GM10847 (cell line): Measurements from ENCODE around the gene PROSER3.

Source experiments
- POLR2A ChIP-seq: IDR thresholded peaks from 2 replicates; pipeline ENCODE4 v1.6.1; 2011; ENCODE audit not compliant: insufficient read length; ENCODE audit errors: extremely low read depth

The PROSER3 gene

GRCh38 chr19:35755131-35755549 lies 2.8 kb upstream of the PROSER3 start:
- no peak for TF ChIP-seq POLR2A

GRCh38 chr19:35755550-35756376 lies 2.2 kb upstream of the PROSER3 start:
- no peak for TF ChIP-seq POLR2A

DNA sequence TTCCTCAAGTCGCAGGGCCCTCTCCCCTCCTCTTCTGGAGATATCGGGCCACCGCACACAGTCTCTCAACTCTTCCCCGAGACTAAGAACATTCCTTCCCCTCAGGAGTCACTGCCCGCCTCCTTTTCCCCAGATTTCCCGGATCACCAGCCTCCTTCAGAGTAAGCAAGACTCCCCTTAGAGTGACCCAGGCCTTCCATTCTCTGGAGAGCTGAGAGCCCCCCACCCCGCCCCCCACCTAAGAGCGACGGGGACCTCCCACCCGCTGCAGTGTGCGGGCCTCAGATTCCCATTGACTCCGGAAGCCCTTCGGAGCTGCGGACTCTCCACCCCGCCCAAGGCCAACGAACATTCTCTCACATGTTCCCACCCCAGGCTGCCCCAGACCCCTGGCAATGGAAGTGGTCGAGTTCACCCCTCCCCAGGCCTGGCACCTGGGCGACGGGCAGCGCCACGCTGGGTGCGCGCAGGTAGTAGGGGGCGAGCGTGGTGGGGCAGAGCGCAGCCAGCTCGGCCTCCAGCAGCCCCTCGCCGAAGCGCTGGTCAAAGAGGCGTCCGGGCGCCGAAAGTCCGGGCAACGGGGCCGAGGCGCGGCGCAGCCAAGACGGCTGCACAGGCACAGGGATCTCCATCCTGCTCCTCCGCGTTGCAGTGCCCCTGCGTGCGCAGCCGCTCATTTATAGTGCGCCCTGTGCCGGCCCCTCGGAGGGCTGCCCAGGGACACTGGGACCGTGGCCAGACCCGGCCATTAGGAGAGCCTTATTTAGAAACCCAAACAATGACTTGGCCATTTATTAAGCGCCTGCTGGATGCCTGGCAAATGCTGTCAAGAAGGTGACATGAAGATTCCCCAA lies 1.4 kb upstream of the PROSER3 start, which contains the start of gene HSPB6:
Gene HSPB6, minus strand, starts transcription at position 653 of the 854 bp plus-strand sequence. Its CDS starts 21 bp downstream, at position 632.
- no peak for TF ChIP-seq POLR2A

DNA sequence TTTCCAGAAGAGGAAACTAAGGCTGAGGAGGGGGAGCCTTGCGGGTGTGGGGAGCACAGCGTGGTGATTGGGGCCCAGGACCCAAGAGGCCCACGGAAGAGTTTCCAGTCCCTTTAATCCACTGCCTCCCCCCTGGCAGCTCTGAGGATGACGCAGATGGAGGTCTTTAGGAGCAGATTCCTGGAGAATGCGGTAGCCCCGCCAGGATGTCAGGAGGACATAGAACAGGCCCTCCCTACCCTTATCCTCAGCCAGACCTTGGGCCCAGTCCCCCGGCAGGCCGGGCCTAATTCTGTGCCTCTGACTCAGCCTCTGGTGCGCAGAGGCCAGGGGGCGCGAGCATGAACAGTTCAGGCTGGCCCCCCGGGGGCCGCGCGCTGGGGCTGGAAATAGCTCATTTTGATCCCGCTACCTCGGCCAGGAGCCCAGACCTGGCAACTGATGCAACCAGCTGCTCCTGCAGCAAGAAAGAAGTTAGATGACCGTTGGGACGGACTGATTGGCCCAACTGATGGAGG lies 686 bp upstream of the PROSER3 start:
- no peak for TF ChIP-seq POLR2A

DNA sequence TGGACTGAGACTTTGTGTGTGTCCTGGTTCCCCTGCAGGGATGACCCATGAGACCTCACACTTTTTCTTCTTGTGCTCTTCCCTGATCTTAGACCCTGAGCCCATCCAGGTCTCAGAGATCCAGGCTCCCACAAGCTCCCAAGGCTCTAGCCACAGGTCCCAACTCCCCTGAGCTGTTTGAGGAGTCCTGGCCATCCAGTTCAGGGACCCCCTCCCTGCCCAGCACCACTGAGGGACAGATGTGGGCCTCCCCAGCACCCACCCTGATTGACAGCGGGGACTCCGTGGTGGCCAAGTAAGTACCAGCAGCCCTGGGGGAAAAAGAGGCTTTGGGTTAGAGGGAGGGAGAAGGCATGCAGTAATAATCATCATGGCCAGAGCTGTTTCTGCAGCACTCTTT lies 1.7 kb downstream of the PROSER3 start:
- no peak for TF ChIP-seq POLR2A

GRCh38 chr19:35760711-35761349 lies 2.9 kb downstream of the PROSER3 start:
- TF ChIP-seq POLR2A: no peak

GRCh38 chr19:35764432-35765315 lies 6.7 kb downstream of the PROSER3 start:
- TF ChIP-seq POLR2A: no peak

DNA sequence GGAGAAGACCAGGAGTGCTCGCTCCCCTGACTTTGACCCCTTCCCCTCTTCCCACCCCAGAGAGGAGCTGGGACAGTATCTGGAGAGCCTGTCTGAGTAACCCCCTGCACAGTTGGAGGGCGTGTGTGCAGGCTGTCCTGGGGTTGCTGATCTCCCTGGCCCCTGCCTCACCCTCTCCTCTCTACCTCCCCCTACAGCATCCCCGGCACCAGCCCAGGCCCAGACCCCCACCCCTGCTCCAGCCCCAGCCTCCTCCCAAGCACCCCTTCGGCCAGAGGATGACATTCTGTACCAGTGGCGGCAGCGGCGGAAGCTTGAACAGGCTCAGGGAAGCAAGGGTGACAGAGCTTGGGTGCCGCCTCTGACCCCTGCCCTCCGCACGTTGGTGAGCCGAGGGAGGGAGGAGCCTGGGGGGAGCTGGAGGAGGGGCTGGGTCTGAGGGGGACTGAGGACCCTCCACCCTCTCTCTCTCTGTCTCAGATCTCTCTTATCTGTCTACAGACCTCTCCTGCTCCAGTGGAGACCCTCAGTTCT lies 8.7 kb downstream of the PROSER3 start:
- TF ChIP-seq POLR2A: no peak

DNA sequence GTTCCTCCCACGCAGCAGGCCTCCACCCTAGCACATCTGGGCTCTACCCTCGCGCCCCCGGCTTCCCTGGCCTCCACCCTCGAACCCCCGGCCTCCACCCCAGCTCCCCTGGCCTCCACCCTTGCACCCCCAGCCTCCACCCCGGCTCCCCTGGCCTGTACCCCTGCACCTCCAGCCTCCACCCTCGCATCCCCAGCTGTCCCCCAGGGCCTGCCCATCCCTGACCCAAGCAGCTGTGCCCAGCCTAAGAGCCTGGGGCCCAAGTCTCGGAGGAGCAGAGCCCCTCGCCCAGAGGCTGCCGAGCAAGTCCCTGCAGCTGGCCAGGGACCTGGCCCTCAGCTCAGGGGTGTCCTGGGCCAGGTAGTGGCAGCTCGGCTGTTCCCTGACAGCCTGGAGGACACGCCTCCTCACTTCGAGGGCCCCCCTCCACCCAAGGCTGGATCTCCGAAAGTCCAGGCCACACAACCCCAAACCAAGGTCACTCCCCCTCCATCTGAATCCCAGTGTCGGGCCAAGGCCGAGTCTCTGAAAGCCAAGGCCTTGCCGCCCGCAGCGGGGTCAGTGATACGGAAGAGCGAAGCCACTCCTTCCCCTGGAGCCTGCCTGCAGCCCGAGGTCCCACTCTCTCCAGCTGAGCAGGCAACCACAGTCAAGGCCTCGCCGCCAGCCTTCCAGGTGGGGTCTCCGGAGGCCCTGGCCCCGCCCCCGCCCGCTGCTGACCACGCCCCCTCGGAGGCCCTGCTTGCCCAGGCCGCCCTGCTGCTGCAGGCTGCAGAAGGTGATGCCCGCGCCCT lies 9.5 kb downstream of the PROSER3 start:
- TF ChIP-seq POLR2A: no peak

- no peak for TF ChIP-seq POLR2A
These were observed 10.1 kb downstream of the PROSER3 start for GRCh38 chr19:35768082-35768421.

- no peak for TF ChIP-seq POLR2A
These were observed 15.2 kb downstream of the PROSER3 start for GRCh38 chr19:35773020-35773806.

DNA sequence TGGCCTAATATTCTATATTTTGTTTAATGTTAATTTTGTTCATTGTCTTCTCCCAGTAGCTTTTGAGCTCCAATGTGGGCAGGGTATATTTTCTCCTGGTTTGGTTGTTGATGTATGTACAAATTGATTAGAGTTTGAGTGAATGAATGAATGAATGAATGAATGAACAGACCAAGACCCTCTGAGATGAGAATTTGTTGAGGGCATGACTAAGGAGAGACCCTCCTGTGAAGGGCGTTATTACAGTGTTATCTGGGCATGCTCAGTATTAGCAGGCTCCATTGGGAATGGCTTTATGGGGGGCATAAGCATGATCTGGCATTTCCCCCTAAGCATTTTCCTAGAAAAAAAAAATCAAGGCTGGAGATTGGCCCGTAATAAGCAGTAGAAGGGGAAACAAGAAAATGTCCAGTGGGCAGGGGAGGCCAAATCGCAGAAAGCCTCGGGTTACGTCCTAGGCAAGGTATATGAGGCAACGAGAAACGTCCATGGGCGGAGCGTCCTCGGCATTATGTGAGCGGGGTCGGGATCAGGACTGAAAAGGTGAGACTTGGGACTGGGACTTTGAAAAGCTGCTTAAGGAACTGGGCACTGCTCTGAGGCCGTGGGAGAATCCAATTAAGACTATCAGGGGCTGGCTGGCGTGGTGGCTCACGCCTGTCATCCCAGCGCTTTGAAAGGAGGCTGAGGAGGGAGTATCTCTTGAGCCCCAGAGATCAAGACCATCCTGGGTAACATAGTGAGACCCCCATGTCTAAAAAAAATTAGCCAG lies 16.5 kb downstream of the PROSER3 start:
- TF ChIP-seq POLR2A: no peak
